GM19023 (cell line): Measurements from ENCODE around the gene SLC39A8.
"Not testable (repeated sequence)": the region's sequence is repeated elsewhere in the genome, so short reads cannot be mapped to it uniquely, and the experiment has no call there.

Experiments used
- ATAC-seq: cut with Tn5 transposase; IDR thresholded peaks from one replicate; pipeline ENCODE4 v1.9.1; 2021; ENCODE audit warnings: mild to moderate bottlenecking, moderate library complexity; ENCODE audit not compliant: unreplicated experiment

SLC39A8 gene

GRCh38 chr4:102302762-102303161 is 42.5 kb downstream of the SLC39A8 start:
- no peak for ATAC-seq

- ATAC-seq, result no peak
These were observed 44.1 kb downstream of the SLC39A8 start for GRCh38 chr4:102301167-102301566.

GRCh38 chr4:102299354-102300107 is 45.8 kb downstream of the SLC39A8 start:
- ATAC-seq, result peak; percentile 80

GRCh38 chr4:102298716-102299115 is 46.6 kb downstream of the SLC39A8 start:
- no peak for ATAC-seq

GRCh38 chr4:102295153-102295862 is 50.0 kb downstream of the SLC39A8 start:
- no peak for ATAC-seq

GRCh38 chr4:102288497-102288896 is 56.8 kb downstream of the SLC39A8 start:
- ATAC-seq, result no peak

GRCh38 chr4:102285831-102286230 is 59.5 kb downstream of the SLC39A8 start:
- no peak for ATAC-seq

GRCh38 chr4:102281171-102281839 is 64.0 kb downstream of the SLC39A8 start:
- ATAC-seq, result no peak

- ATAC-seq, result not testable (repeated sequence)
These were observed 72.0 kb downstream of the SLC39A8 start for GRCh38 chr4:102273317-102273716.

GRCh38 chr4:102272318-102272717 is 73.0 kb downstream of the SLC39A8 start:
- ATAC-seq, result no peak

- no peak for ATAC-seq
These were observed 76.9 kb downstream of the SLC39A8 start for GRCh38 chr4:102268355-102268754.

GRCh38 chr4:102263024-102263787 is 82.1 kb downstream of the SLC39A8 start:
- peak; percentile 86 for ATAC-seq

GRCh38 chr4:102259702-102260101 is 85.6 kb downstream of the SLC39A8 start:
- no peak for ATAC-seq

- no peak for ATAC-seq
These were observed 86.2 kb downstream of the SLC39A8 start for GRCh38 chr4:102259081-102259480.

GRCh38 chr4:102256321-102256720 is 89.0 kb downstream of the SLC39A8 start:
- ATAC-seq, result no peak

- no peak for ATAC-seq
These were observed 91.4 kb downstream of the SLC39A8 start for GRCh38 chr4:102253860-102254259.

GRCh38 chr4:102252171-102252570 is 93.1 kb downstream of the SLC39A8 start:
- no peak for ATAC-seq

GRCh38 chr4:102250341-102250740 is 94.9 kb downstream of the SLC39A8 start:
- no peak for ATAC-seq

GRCh38 chr4:102247041-102247440 is 98.2 kb downstream of the SLC39A8 start:
- ATAC-seq, result no peak

GRCh38 chr4:102246416-102246815 is 98.9 kb downstream of the SLC39A8 start:
- no peak for ATAC-seq
